SU-DHL-6 (cell line): ENCODE results near the gene ATG9B.

Experiments
- H2AFZ ChIP-seq: fragments of 200-600 bp; sonication (generic); 2 replicates; pipeline ENCODE4 v1.6.1; 2014; ENCODE audit warnings: low read depth, mild to moderate bottlenecking, moderate library complexity, mixed read lengths, antibody characterized with exemption, low read length; ENCODE audit not compliant: severe bottlenecking
- H3F3A ChIP-seq: fragments of 200-600 bp; shearing (Covaris generic); 2 replicates; pipeline ENCODE4 v1.6.0; 2016; ENCODE audit warnings: antibody characterized with exemption, mild to moderate bottlenecking; ENCODE audit not compliant: insufficient read depth
- H3K27ac ChIP-seq: fragments of 200-600 bp; sonication (generic); 2 replicates; pipeline ENCODE4 v1.5.1; 2016; ENCODE audit warnings: low read depth, mild to moderate bottlenecking, low read length, moderate library complexity, mixed read lengths
- H3K27me3 ChIP-seq: fragments of 200-600 bp; sonication (generic), shearing (Covaris generic); 2 replicates; pipeline ENCODE4 v1.6.0; 2014; ENCODE audit warnings: mild to moderate bottlenecking, low read length
- H3K36me3 ChIP-seq: fragments of 200-600 bp; sonication (generic); 2 replicates; pipeline ENCODE4 v1.6.1; 2014; ENCODE audit warnings: mild to moderate bottlenecking, low read length, mixed read lengths
- H3K4me2 ChIP-seq: fragments of 300-600, 200-600 bp; shearing (Covaris generic), sonication (generic); 2 replicates; pipeline ENCODE4 v1.6.0; 2014; ENCODE audit warnings: low read length, low read depth, mild to moderate bottlenecking; ENCODE audit not compliant: poor library complexity, severe bottlenecking
- H3K4me3 ChIP-seq: fragments of 200-600 bp; sonication (generic); 2 replicates; pipeline ENCODE4 v1.5.1; 2014; ENCODE audit warnings: antibody characterized with exemption, low read length, mild to moderate bottlenecking, mixed read lengths; ENCODE audit not compliant: insufficient read depth, poor library complexity, severe bottlenecking
- H3K79me2 ChIP-seq: fragments of 200-600 bp; sonication (generic); 2 replicates; pipeline ENCODE4 v1.6.1; 2014; ENCODE audit warnings: mild to moderate bottlenecking, low read length, moderate library complexity; ENCODE audit not compliant: insufficient read depth
- H3K9ac ChIP-seq: fragments of 200-600 bp; sonication (generic); 2 replicates; pipeline ENCODE4 v1.7.0; 2014; ENCODE audit warnings: mild to moderate bottlenecking, low read length
- H3K9me2 ChIP-seq: fragments of 200-600 bp; sonication (generic); replicated peaks from 2 replicates; pipeline ENCODE4 v1.6.1; 2014; ENCODE audit warnings: low read length; ENCODE audit not compliant: insufficient read depth
- H3K9me3 ChIP-seq: fragments of 200-600 bp; sonication (generic); 2 replicates; pipeline ENCODE4 v1.6.1; 2014; ENCODE audit warnings: low read length, mixed read lengths; ENCODE audit not compliant: insufficient read depth
- H4K20me1 ChIP-seq: fragments of 200-600 bp; sonication (generic); 2 replicates; pipeline ENCODE4 v1.6.1; 2014; ENCODE audit warnings: low read depth, mild to moderate bottlenecking, antibody characterized with exemption, low read length, moderate library complexity, mixed read lengths
- EZH2phosphoT487 ChIP-seq: fragments of 200-600 bp; sonication (generic), shearing (Covaris generic); conservative IDR thresholded peaks from 2 replicates; pipeline ENCODE4 v1.6.1; 2018; ENCODE audit warnings: mild to moderate bottlenecking, antibody characterized with exemption, low read length, moderate library complexity, mixed read lengths
- TF ChIP-seq, protein P1 (sequence below): fragments of 200-600 bp; sonication (generic); IDR thresholded peaks from one replicate; pipeline ENCODE4 v1.5.1; 2017; ENCODE audit warnings: antibody characterized with exemption, mild to moderate bottlenecking, low read length, moderate library complexity; ENCODE audit not compliant: insufficient read depth, poor library complexity, severe bottlenecking

The ATG9B gene

DNA sequence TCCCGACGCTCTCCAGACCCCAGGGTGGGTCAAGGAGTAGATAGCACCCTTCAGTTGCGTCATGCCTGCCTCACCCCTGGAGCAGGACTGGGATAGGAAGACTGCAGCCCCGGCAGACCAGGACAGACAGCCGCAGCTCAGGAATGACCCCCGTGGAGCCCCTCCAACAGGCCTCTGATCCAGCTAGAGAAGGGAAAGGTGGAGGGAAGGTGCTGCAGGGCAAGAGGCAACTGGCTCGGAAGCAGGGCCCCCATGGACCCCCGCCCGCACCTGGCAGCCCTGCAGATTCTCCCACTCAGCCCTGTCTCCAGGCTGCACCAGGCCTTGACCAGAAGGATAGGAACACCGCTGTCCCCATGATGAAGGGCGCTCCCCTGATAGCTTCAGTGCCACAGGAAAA is 53.9 kb downstream of the ATG9B start:
- Histone ChIP-seq H3K79me2 (no peaks in the 10 kb centered on the region), H2AFZ (no peak overlapping the region), H3F3A (no peaks in the 10 kb centered on the region), H3K4me3 (no peak overlapping the region), H3K9me2 (no peaks in the 10 kb centered on the region), H3K36me3 (no peaks in the 10 kb centered on the region), H3K9me3 (no peaks in the 10 kb centered on the region), H3K9ac (no peak overlapping the region), H4K20me1 (no peaks in the 10 kb centered on the region), H3K27me3 (no peaks in the 10 kb centered on the region), H3K4me2 (no peak overlapping the region), H3K27ac (no peak overlapping the region)
- TF ChIP-seq, protein P1, sequence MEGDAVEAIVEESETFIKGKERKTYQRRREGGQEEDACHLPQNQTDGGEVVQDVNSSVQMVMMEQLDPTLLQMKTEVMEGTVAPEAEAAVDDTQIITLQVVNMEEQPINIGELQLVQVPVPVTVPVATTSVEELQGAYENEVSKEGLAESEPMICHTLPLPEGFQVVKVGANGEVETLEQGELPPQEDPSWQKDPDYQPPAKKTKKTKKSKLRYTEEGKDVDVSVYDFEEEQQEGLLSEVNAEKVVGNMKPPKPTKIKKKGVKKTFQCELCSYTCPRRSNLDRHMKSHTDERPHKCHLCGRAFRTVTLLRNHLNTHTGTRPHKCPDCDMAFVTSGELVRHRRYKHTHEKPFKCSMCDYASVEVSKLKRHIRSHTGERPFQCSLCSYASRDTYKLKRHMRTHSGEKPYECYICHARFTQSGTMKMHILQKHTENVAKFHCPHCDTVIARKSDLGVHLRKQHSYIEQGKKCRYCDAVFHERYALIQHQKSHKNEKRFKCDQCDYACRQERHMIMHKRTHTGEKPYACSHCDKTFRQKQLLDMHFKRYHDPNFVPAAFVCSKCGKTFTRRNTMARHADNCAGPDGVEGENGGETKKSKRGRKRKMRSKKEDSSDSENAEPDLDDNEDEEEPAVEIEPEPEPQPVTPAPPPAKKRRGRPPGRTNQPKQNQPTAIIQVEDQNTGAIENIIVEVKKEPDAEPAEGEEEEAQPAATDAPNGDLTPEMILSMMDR, result no peak
- no peak for TF ChIP-seq EZH2phosphoT487

DNA sequence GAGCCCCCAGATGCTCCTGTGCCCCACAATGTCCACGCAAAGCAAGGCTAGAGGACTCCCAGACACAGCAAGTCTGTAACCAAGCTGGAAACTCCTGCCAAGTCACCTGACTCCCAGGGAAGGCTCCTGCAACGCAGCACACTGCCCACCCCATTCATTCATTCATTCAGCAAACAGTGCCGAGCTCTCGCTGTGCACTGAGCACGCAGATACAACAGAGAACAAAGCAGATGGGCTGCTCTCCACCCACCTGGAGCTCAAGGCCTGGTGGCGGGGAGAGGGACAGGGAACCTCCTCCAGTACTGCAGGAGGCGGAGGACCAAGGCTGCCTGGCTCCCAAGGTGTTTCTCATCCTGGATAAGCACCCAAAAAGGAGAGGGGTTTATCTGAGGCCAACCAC is 54.8 kb downstream of the ATG9B start:
- H3K27ac ChIP-seq, result no peak overlapping the region
- H3K36me3 ChIP-seq, result no peaks in the 10 kb centered on the region
- H2AFZ ChIP-seq, result no peak overlapping the region
- H3K79me2 ChIP-seq, result no peaks in the 10 kb centered on the region
- H3F3A ChIP-seq, result no peaks in the 10 kb centered on the region
- no peaks in the 10 kb centered on the region for H3K9me2 ChIP-seq
- no peak overlapping the region for H3K4me2 ChIP-seq
- H4K20me1 ChIP-seq, result no peaks in the 10 kb centered on the region
- no peaks in the 10 kb centered on the region for H3K9me3 ChIP-seq
- no peak overlapping the region for H3K4me3 ChIP-seq
- no peaks in the 10 kb centered on the region for H3K27me3 ChIP-seq
- H3K9ac ChIP-seq, result no peak overlapping the region
- TF ChIP-seq, protein P1, result no peak
- TF ChIP-seq EZH2phosphoT487, result no peak

DNA sequence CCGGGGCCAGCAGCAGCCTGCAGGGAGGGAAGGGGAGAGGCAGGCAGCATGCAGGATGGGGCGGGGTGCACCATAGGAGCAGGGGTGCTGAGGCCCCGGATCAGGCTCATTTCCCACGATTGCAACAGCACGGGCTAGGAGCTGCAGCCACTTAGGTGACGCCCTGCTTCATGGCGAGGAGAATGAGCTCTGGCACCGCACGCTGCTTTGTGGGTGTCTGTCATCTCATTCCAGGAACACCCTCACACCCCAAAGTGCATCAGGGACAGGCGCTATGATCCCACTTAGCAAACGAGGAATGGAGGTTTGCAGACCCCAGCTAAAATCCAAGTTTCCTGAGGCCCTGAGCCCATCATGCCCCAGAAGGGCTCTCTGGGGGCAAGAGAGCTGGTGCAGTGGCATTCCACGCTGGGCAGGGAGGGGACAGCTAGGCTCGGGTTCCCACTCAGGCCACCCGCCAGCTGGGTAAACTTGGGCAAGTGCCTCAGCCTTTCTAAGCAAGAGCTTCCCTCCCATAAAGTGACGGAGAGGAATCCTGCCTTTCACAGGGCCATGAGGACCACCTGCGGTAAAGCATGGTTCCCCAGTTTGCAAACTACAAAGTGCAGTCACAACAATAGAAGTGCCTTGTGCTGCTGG is 55.4 kb downstream of the ATG9B start:
- Histone ChIP-seq H3K27ac (no peak overlapping the region), H3K27me3 (no peaks in the 10 kb centered on the region), H3K79me2 (no peaks in the 10 kb centered on the region), H2AFZ (no peak overlapping the region), H3K4me3 (no peak overlapping the region), H3K9me3 (no peaks in the 10 kb centered on the region), H3K36me3 (no peaks in the 10 kb centered on the region), H3F3A (no peaks in the 10 kb centered on the region), H4K20me1 (no peaks in the 10 kb centered on the region), H3K9me2 (no peaks in the 10 kb centered on the region), H3K9ac (no peak overlapping the region), H3K4me2 (no peak overlapping the region)
- no peak for TF ChIP-seq EZH2phosphoT487
- TF ChIP-seq, protein P1, result no peak
